Activated naive CD4-positive, alpha-beta T cell treated with anti-CD3 and anti-CD28 coated beads, Interleukin-2, amount 50 U/mL, for 24 hours (primary cell): ENCODE data around the gene SGK1.

Experiments used
- H3K27ac Mint-ChIP-seq: one replicate; pipeline ENCODE4 v1.8.0; 2021; ENCODE audit warnings: mild to moderate bottlenecking, mixed read lengths
- H3K27me3 Mint-ChIP-seq: one replicate; pipeline ENCODE4 v1.8.0; 2021; ENCODE audit warnings: mixed read lengths
- H3K36me3 Mint-ChIP-seq: one replicate; pipeline ENCODE4 v1.8.0; 2021; ENCODE audit warnings: mixed read lengths
- H3K4me1 Mint-ChIP-seq: one replicate; pipeline ENCODE4 v1.8.0; 2021; ENCODE audit warnings: mixed read lengths
- H3K4me3 Mint-ChIP-seq: one replicate; pipeline ENCODE4 v1.8.0; 2021; ENCODE audit warnings: mild to moderate bottlenecking, mixed read lengths
- H3K9me3 Mint-ChIP-seq: one replicate; pipeline ENCODE4 v1.8.0; 2021; ENCODE audit warnings: mixed read lengths

Gene SGK1

GRCh38 chr6:134173366-134173725, 144.6 kb downstream of the SGK1 start:
- Mint-ChIP-seq H3K9me3 (no peaks in the 10 kb centered on the region), H3K4me1 (peaks cover 68% of the 10 kb centered on the region), H3K27ac (peak overlapping the region; percentile 24), H3K27me3 (no peaks in the 10 kb centered on the region), H3K4me3 (peak overlapping the region; percentile 96), H3K36me3 (peaks cover 24% of the 10 kb centered on the region)

GRCh38 chr6:134172706-134173365, 145.1 kb downstream of the SGK1 start:
- Mint-ChIP-seq H3K27ac (peak overlapping the region; percentile 24), H3K4me3 (peak overlapping the region; percentile 96), H3K9me3 (no peaks in the 10 kb centered on the region), H3K4me1 (peaks cover 63% of the 10 kb centered on the region), H3K36me3 (peaks cover 26% of the 10 kb centered on the region), H3K27me3 (no peaks in the 10 kb centered on the region)

- H3K27ac Mint-ChIP-seq: no peak overlapping the region
- peak overlapping the region; percentile 96 for H3K4me3 Mint-ChIP-seq
- no peaks in the 10 kb centered on the region for H3K27me3 Mint-ChIP-seq
- H3K9me3 Mint-ChIP-seq: no peaks in the 10 kb centered on the region
- peaks cover 57% of the 10 kb centered on the region for H3K4me1 Mint-ChIP-seq
- peaks cover 26% of the 10 kb centered on the region for H3K36me3 Mint-ChIP-seq
Observed at GRCh38 chr6:134172020-134172705, 145.7 kb downstream of the SGK1 start.

- H3K27ac Mint-ChIP-seq: no peak overlapping the region
- H3K27me3 Mint-ChIP-seq: no peaks in the 10 kb centered on the region
- H3K9me3 Mint-ChIP-seq: no peaks in the 10 kb centered on the region
- peaks cover 55% of the 10 kb centered on the region for H3K4me1 Mint-ChIP-seq
- H3K36me3 Mint-ChIP-seq: peaks cover 29% of the 10 kb centered on the region
- peak overlapping the region; percentile 96 for H3K4me3 Mint-ChIP-seq
Observed at GRCh38 chr6:134171517-134171916, 146.4 kb downstream of the SGK1 start.

- no peak overlapping the region for H3K27ac Mint-ChIP-seq
- peaks cover 52% of the 10 kb centered on the region for H3K4me1 Mint-ChIP-seq
- no peaks in the 10 kb centered on the region for H3K27me3 Mint-ChIP-seq
- H3K36me3 Mint-ChIP-seq: peaks cover 29% of the 10 kb centered on the region
- H3K4me3 Mint-ChIP-seq: peak overlapping the region; percentile 96
- H3K9me3 Mint-ChIP-seq: no peaks in the 10 kb centered on the region
Observed at GRCh38 chr6:134170844-134171243, 147.1 kb downstream of the SGK1 start.

GRCh38 chr6:134169871-134170486, 147.9 kb downstream of the SGK1 start:
- Mint-ChIP-seq H3K27me3 (no peaks in the 10 kb centered on the region), H3K4me1 (peaks cover 47% of the 10 kb centered on the region), H3K36me3 (peaks cover 29% of the 10 kb centered on the region), H3K9me3 (no peaks in the 10 kb centered on the region), H3K4me3 (peak overlapping the region; percentile 96), H3K27ac (no peak overlapping the region)

GRCh38 chr6:134168590-134169208, 149.2 kb downstream of the SGK1 start:
- no peaks in the 10 kb centered on the region for H3K9me3 Mint-ChIP-seq
- no peak overlapping the region for H3K4me3 Mint-ChIP-seq
- H3K27me3 Mint-ChIP-seq: no peaks in the 10 kb centered on the region
- H3K4me1 Mint-ChIP-seq: peaks cover 42% of the 10 kb centered on the region
- H3K27ac Mint-ChIP-seq: peak overlapping the region; percentile 57
- H3K36me3 Mint-ChIP-seq: peaks cover 27% of the 10 kb centered on the region

GRCh38 chr6:134166511-134167261, 151.2 kb downstream of the SGK1 start:
- Mint-ChIP-seq H3K4me3 (no peak overlapping the region), H3K4me1 (peaks cover 23% of the 10 kb centered on the region), H3K27me3 (no peaks in the 10 kb centered on the region), H3K27ac (peak overlapping the region; percentile 5), H3K9me3 (no peaks in the 10 kb centered on the region), H3K36me3 (peaks cover 16% of the 10 kb centered on the region)

GRCh38 chr6:134165561-134166201, 152.2 kb downstream of the SGK1 start:
- Mint-ChIP-seq H3K4me1 (peaks cover 13% of the 10 kb centered on the region), H3K27me3 (no peaks in the 10 kb centered on the region), H3K36me3 (peaks cover 10% of the 10 kb centered on the region), H3K4me3 (no peak overlapping the region), H3K27ac (no peak overlapping the region), H3K9me3 (no peaks in the 10 kb centered on the region)

- Mint-ChIP-seq H3K4me1 (no peaks in the 10 kb centered on the region), H3K4me3 (no peak overlapping the region), H3K27me3 (no peaks in the 10 kb centered on the region), H3K27ac (no peak overlapping the region), H3K36me3 (peaks cover 8% of the 10 kb centered on the region), H3K9me3 (no peaks in the 10 kb centered on the region)
Observed at GRCh38 chr6:134164300-134164699, 153.6 kb downstream of the SGK1 start.

GRCh38 chr6:134162932-134163331, 155.0 kb downstream of the SGK1 start:
- H3K9me3 Mint-ChIP-seq: no peaks in the 10 kb centered on the region
- no peaks in the 10 kb centered on the region for H3K4me1 Mint-ChIP-seq
- H3K36me3 Mint-ChIP-seq: peaks cover 3% of the 10 kb centered on the region
- no peaks in the 10 kb centered on the region for H3K27me3 Mint-ChIP-seq
- H3K27ac Mint-ChIP-seq: no peak overlapping the region
- H3K4me3 Mint-ChIP-seq: no peak overlapping the region

GRCh38 chr6:134161041-134161440, 156.9 kb downstream of the SGK1 start:
- Mint-ChIP-seq H3K4me3 (no peak overlapping the region), H3K27ac (no peak overlapping the region), H3K36me3 (no peaks in the 10 kb centered on the region), H3K27me3 (no peaks in the 10 kb centered on the region), H3K9me3 (no peaks in the 10 kb centered on the region), H3K4me1 (no peaks in the 10 kb centered on the region)

- H3K4me1 Mint-ChIP-seq: no peaks in the 10 kb centered on the region
- no peak overlapping the region for H3K27ac Mint-ChIP-seq
- no peaks in the 10 kb centered on the region for H3K36me3 Mint-ChIP-seq
- no peaks in the 10 kb centered on the region for H3K9me3 Mint-ChIP-seq
- H3K27me3 Mint-ChIP-seq: no peaks in the 10 kb centered on the region
- H3K4me3 Mint-ChIP-seq: no peak overlapping the region
Observed at GRCh38 chr6:134152767-134153485, 165.0 kb downstream of the SGK1 start.

- Mint-ChIP-seq H3K9me3 (no peaks in the 10 kb centered on the region), H3K27ac (no peak overlapping the region), H3K4me3 (no peak overlapping the region), H3K4me1 (no peaks in the 10 kb centered on the region), H3K36me3 (no peaks in the 10 kb centered on the region), H3K27me3 (no peaks in the 10 kb centered on the region)
Observed at GRCh38 chr6:134148566-134148965, 169.3 kb downstream of the SGK1 start.
